Keratinocyte (primary cell): ENCODE measurements around the gene SH3PXD2A.

ENCODE experiments used
- CTCF ChIP-seq, 3 experiments: IDR thresholded peaks in 1 of 3; conservative IDR thresholded peaks in 1 of 3; optimal IDR thresholded peaks in 1 of 3; 2 replicates in 2 of 3; 3 replicates in 1 of 3; pipeline versions ENCODE3 to v1.5.1; 2011; ENCODE audit warnings: low read length in 3 of 3, mild to moderate bottlenecking in 3 of 3, moderate library complexity in 2 of 3, control low read depth in 1 of 3, inconsistent platforms in 1 of 3; ENCODE audit not compliant: insufficient read depth in 2 of 3; ENCODE audit errors: extremely low read depth in 1 of 3
- EZH2 ChIP-seq: IDR thresholded peaks from one replicate; pipeline ENCODE4 v1.6.1; 2012; ENCODE audit warnings: inconsistent platforms, mild to moderate bottlenecking, low read length, moderate library complexity

GRCh38 chr10:103832806-103833205 lies 22.6 kb downstream of the SH3PXD2A start:
- TF ChIP-seq CTCF (optimal IDR thresholded peaks at IDR 0.05 in 1 of 3, IDR thresholded peaks at IDR 0.05 in 1 of 3, conservative IDR thresholded peaks at IDR 0.05 in 1 of 3; ENCODE audit: extremely low read depth in 1 of 3, insufficient read depth in 2 of 3, low read length in 3 of 3) (no peak), EZH2 (no peak)
